ENCODE measurements around the gene FGF3. TPM values are rescaled to one million over a fixed set of nuclear protein-coding genes. Genes with fewer than 3 reads are reported as not detected.

The FGF3 gene
- total RNA-seq, 1 donor from 2014 or later = not detected

DNA sequence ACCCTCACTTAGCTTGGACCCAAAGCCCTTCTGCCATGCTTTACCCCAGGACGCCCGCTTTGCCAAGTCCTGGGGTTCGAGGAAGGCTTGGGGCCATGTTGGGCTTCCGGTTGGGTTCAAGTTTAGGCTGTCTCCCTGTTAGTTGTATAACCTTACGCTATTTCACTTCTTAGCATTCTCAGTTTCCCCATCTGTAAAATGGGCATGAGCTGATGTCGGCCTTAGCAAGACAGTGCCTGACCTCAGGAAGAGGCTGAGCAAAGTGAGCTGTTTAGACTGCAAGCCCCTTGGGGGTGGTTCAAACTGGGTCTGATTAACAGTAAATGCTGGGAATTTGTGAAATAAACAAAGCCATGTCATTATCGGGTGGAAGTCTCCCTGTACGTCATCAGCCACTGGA lies 40.8 kb downstream of the FGF3 start:
- TF ChIP-seq, protein P1, sequence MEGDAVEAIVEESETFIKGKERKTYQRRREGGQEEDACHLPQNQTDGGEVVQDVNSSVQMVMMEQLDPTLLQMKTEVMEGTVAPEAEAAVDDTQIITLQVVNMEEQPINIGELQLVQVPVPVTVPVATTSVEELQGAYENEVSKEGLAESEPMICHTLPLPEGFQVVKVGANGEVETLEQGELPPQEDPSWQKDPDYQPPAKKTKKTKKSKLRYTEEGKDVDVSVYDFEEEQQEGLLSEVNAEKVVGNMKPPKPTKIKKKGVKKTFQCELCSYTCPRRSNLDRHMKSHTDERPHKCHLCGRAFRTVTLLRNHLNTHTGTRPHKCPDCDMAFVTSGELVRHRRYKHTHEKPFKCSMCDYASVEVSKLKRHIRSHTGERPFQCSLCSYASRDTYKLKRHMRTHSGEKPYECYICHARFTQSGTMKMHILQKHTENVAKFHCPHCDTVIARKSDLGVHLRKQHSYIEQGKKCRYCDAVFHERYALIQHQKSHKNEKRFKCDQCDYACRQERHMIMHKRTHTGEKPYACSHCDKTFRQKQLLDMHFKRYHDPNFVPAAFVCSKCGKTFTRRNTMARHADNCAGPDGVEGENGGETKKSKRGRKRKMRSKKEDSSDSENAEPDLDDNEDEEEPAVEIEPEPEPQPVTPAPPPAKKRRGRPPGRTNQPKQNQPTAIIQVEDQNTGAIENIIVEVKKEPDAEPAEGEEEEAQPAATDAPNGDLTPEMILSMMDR (IDR thresholded peaks at IDR 0.05; ENCODE audit: unreplicated experiment) = no peak
- Mint-ChIP-seq H3K4me3 (no peak overlapping the region), H3K36me3 (no peaks in the 10 kb centered on the region), H3K9me3 (no peaks in the 10 kb centered on the region), H3K4me1 (peaks cover 2% of the 10 kb centered on the region), H3K27ac (no peak overlapping the region), H3K27me3 (ENCODE audit: low read depth) (peaks cover 71% of the 10 kb centered on the region)
- DNase-seq (ENCODE audit: low spot score in 2 of 2, unreplicated experiment in 2 of 2) = no peak

DNA sequence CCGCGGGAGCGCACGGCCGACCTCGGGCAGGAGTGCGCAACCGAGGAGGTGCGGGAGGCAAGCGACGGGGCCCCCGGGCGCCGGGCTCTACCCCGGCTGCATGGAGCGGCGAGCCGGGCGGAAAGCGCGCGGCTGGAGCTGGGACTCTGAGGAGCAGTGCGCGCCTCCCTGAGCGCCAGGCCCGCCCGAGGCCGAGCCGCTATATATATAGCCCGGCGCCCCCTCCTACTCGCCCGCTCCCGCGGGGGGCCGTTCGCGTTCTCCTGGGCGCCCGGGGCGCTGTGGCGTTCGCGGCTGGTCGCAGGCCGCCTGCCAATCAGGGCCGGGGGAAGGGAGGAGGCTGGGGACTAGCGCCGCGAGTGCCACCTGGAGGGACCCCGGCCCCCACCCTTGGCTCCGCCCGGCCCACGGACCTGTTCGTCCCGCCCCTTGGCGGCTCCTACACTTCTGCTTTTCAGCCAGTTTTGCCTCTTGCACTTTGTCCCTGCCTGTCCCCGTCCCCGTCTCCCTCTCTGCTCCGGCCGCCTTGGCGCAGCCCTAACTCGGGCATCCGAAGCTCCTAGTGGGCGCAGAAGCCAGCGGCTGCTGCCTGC lies 44.0 kb downstream of the FGF3 start, which contains the start of gene FGF4:
TSS of gene FGF4 (minus strand) at position 179 of the 593 bp plus-strand sequence. CDS start 257 bp downstream, outside the sequence.
- Mint-ChIP-seq H3K36me3 (no peaks in the 10 kb centered on the region), H3K4me1 (peaks cover 2% of the 10 kb centered on the region), H3K4me3 (peak within 1 kb of the TSS; percentile 44), H3K27ac (no peak within 1 kb of the TSS), H3K9me3 (no peaks in the 10 kb centered on the region), H3K27me3 (ENCODE audit: low read depth) (peaks cover 80% of the 10 kb centered on the region)
- TF ChIP-seq, protein P1 (IDR thresholded peaks at IDR 0.05; ENCODE audit: unreplicated experiment) = no peak
- DNase-seq (ENCODE audit: low spot score in 2 of 2, unreplicated experiment in 2 of 2) = no peak

DNA sequence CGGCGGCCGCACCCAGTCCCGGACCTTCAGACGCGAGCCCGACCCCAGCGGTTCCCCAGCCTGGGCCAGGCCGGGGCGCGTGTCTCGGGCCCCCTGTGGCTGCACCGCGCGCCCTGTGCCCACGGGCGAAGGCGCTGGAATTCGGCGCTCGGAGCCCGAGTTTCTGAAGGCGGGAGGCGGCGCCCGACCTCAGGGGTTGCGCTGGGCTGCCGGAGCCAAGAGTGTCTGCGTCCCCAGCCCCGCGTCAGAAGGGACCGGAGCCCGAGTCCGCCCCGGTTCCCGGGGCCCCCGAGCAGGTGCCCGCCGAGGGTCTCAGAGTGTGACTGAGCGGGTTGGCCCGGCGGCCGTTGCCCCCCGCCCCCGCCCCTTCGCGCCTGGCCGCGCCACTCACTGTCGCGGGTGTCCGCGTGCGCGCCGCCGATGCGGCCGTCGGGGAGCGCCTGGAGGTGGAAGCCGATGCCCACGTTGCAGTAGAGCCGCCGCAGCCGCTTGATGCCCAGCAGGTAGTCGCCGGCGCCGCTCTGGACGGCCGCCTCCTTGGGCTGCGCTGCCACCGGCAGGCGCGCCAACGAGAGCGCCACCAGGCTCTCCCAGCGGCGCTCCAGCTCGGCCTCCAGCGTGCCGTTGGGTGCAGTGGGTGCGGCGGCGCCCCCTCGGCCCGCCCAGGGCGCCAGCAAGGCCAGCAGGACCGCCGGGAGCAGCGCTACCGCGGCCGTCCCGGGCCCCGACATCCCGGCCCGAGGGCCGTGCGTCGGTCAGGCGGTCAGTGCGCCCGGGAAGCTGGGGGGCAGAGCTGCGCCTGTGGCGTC lies 44.7 kb downstream of the FGF3 start:
- peaks cover under 1% of the 10 kb centered on the region for H3K9me3 Mint-ChIP-seq
- no peak overlapping the region for H3K4me3 Mint-ChIP-seq
- peaks cover 2% of the 10 kb centered on the region for H3K4me1 Mint-ChIP-seq
- no peaks in the 10 kb centered on the region for H3K36me3 Mint-ChIP-seq
- H3K27ac Mint-ChIP-seq = no peak overlapping the region
- no peak for DNase-seq (ENCODE audit: low spot score in 2 of 2, unreplicated experiment in 2 of 2)
- TF ChIP-seq, protein P1 (IDR thresholded peaks at IDR 0.05; ENCODE audit: unreplicated experiment) = no peak
- peaks cover 82% of the 10 kb centered on the region for H3K27me3 Mint-ChIP-seq (ENCODE audit: low read depth)

DNA sequence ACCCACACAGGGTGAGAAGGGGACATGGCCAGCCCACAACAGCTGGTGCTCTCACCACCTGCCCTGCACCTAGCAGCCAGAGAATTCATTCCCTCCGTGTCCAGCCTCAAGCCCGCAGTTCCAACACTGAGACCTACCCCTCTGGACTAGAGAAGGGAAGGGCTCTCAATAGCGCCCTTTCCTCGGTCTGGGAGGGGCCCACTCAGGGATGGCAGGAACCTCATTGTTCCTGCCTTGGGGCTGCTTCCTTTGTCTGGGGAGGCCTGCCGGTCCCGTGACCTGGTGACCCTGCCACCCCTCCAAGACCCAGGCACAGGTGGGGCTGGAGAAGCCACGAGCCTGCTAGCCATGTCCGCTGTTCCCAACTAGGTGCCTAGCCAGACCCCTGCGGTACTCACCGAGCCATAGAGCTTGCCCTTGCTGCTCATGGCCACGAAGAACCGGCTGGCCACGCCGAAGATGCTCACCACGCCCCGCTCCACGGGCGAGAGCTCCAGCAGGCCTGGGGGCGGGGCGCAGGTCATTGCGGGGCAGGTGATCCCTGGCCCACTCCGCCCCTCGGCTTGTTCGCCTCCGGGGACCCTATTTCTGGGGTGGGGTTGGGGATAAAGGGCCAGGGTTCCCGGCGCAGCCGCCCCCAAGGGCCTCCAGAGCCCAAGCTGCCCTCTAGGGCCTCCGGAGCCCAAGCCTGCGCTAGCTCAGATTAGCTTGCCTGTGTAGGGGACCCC lies 45.4 kb downstream of the FGF3 start:
- Mint-ChIP-seq H3K4me3 (no peak overlapping the region), H3K9me3 (peaks cover 3% of the 10 kb centered on the region), H3K4me1 (peaks cover 2% of the 10 kb centered on the region), H3K36me3 (no peaks in the 10 kb centered on the region), H3K27me3 (ENCODE audit: low read depth) (peaks cover 86% of the 10 kb centered on the region), H3K27ac (no peak overlapping the region)
- TF ChIP-seq, protein P1 (IDR thresholded peaks at IDR 0.05; ENCODE audit: unreplicated experiment) = no peak
- no peak for DNase-seq (ENCODE audit: low spot score in 2 of 2, unreplicated experiment in 2 of 2)

DNA sequence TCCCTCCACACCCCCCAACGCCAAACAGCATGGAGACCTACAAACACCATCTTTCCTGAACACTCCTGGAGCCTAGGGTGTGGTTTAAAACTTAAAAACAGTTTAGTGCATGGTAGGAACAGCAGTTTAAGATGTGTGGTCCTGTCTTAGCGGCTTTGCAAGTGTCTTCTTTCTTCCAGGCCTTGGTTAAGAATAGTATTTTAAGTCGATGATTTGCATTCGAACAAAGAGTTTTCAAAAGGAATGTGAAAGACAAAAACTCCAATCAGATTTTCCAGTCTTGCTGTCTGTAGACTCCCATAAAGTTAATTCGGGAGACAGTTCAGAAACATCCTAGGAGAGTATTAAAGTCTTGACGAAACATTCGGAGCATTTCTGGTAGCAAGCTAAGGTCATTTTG lies 47.8 kb downstream of the FGF3 start:
- H3K27me3 Mint-ChIP-seq (ENCODE audit: low read depth) = peaks cover 79% of the 10 kb centered on the region
- DNase-seq (ENCODE audit: low spot score in 2 of 2, unreplicated experiment in 2 of 2) = no peak
- peaks cover 2% of the 10 kb centered on the region for H3K4me1 Mint-ChIP-seq
- TF ChIP-seq, protein P1 (IDR thresholded peaks at IDR 0.05; ENCODE audit: unreplicated experiment) = no peak
- H3K4me3 Mint-ChIP-seq = no peak overlapping the region
- peaks cover 3% of the 10 kb centered on the region for H3K9me3 Mint-ChIP-seq
- H3K27ac Mint-ChIP-seq = no peak overlapping the region
- no peaks in the 10 kb centered on the region for H3K36me3 Mint-ChIP-seq
